DOHH2 (cell line): Measurements from ENCODE around the gene SUPT7L.

Source experiments
- H3F3A ChIP-seq: fragments of 200-600 bp; sonication (generic), shearing (Covaris generic); 2 replicates; pipeline ENCODE4 v1.6.0; 2016; ENCODE audit warnings: antibody characterized with exemption, mild to moderate bottlenecking; ENCODE audit not compliant: control insufficient read depth, insufficient read depth
- H3K27ac ChIP-seq: fragments of 200-600 bp; sonication (generic); 2 replicates; pipeline ENCODE4 v1.5.1; 2014; ENCODE audit warnings: low read depth, mild to moderate bottlenecking, low read length, moderate library complexity
- H3K27me3 ChIP-seq: fragments of 200-600 bp; sonication (generic); 2 replicates; pipeline ENCODE4 v1.6.1; 2014; ENCODE audit warnings: mild to moderate bottlenecking, low read length, mixed read lengths; ENCODE audit not compliant: control insufficient read depth
- H3K36me3 ChIP-seq: fragments of 200-600 bp; sonication (generic); 2 replicates; pipeline ENCODE4 v1.6.1; 2014; ENCODE audit warnings: mild to moderate bottlenecking, low read length, moderate library complexity, mixed read lengths; ENCODE audit not compliant: control insufficient read depth
- H3K4me1 ChIP-seq: fragments of 200-600 bp; sonication (generic); 2 replicates; pipeline ENCODE4 v1.6.1; 2014; ENCODE audit warnings: mild to moderate bottlenecking, low read length, mixed read lengths; ENCODE audit not compliant: control insufficient read depth
- H3K4me2 ChIP-seq: fragments of 200-600 bp; sonication (generic); 2 replicates; pipeline ENCODE4 v1.6.0; 2014; ENCODE audit warnings: mild to moderate bottlenecking, low read length, moderate library complexity
- H3K4me3 ChIP-seq: fragments of 200-600 bp; sonication (generic); 2 replicates; pipeline ENCODE4 v1.5.1; 2014; ENCODE audit warnings: mild to moderate bottlenecking, low read length, mixed read lengths
- H3K79me2 ChIP-seq: fragments of 200-600 bp; sonication (generic); 2 replicates; pipeline ENCODE4 v1.6.1; 2014; ENCODE audit warnings: mild to moderate bottlenecking, low read length, mixed read lengths; ENCODE audit not compliant: control insufficient read depth
- H3K9me2 ChIP-seq: fragments of 200-600 bp; sonication (generic); replicated peaks from 2 replicates; pipeline ENCODE4 v1.6.1; 2014; ENCODE audit warnings: mild to moderate bottlenecking, low read length, mixed read lengths; ENCODE audit not compliant: control insufficient read depth
- H3K9me3 ChIP-seq: fragments of 200-600 bp; sonication (generic); 2 replicates; pipeline ENCODE4 v1.6.1; 2014; ENCODE audit warnings: antibody characterized with exemption, low read length, mixed read lengths; ENCODE audit not compliant: control insufficient read depth, insufficient read depth
- H4K20me1 ChIP-seq: fragments of 200-600 bp; sonication (generic); 2 replicates; pipeline ENCODE4 v1.6.0; 2014; ENCODE audit warnings: low read depth, mild to moderate bottlenecking, antibody characterized with exemption, low read length, moderate library complexity; ENCODE audit not compliant: control insufficient read depth, insufficient read depth
- CTCF ChIP-seq: fragments of 200-600 bp; sonication (generic); IDR thresholded peaks from one replicate; pipeline ENCODE4 v1.5.1; 2014; ENCODE audit warnings: antibody characterized with exemption, mild to moderate bottlenecking, low read depth, low read length; ENCODE audit not compliant: poor library complexity, severe bottlenecking
- EZH2phosphoT487 ChIP-seq: fragments of 200-600 bp; sonication (generic); IDR thresholded peaks from 2 replicates; pipeline ENCODE4 v1.6.1; 2017; ENCODE audit warnings: borderline replicate concordance, mild to moderate bottlenecking, antibody characterized with exemption, low read length, moderate library complexity, mixed read lengths

SUPT7L gene

GRCh38 chr2:27702302-27702701 lies 38.9 kb upstream of the SUPT7L start:
- Histone ChIP-seq H3K36me3 (no peaks in the 10 kb centered on the region), H4K20me1 (no peaks in the 10 kb centered on the region), H3K9me3 (no peaks in the 10 kb centered on the region), H3F3A (no peaks in the 10 kb centered on the region), H3K4me1 (no peaks in the 10 kb centered on the region), H3K9me2 (no peaks in the 10 kb centered on the region), H3K4me2 (no peak overlapping the region), H3K27ac (no peak overlapping the region), H3K4me3 (no peak overlapping the region), H3K79me2 (no peaks in the 10 kb centered on the region), H3K27me3 (peaks cover 9% of the 10 kb centered on the region; the same call in 1 of the 2 replicates)
- TF ChIP-seq CTCF (no peak), EZH2phosphoT487 (no peak)

- Histone ChIP-seq H3K79me2 (no peaks in the 10 kb centered on the region), H3F3A (no peaks in the 10 kb centered on the region), H4K20me1 (no peaks in the 10 kb centered on the region), H3K36me3 (no peaks in the 10 kb centered on the region), H3K4me2 (no peak overlapping the region), H3K4me3 (no peak overlapping the region), H3K27me3 (peaks cover 9% of the 10 kb centered on the region; the same call in 1 of the 2 replicates), H3K4me1 (no peaks in the 10 kb centered on the region), H3K9me3 (no peaks in the 10 kb centered on the region), H3K9me2 (no peaks in the 10 kb centered on the region), H3K27ac (no peak overlapping the region)
- TF ChIP-seq EZH2phosphoT487 (no peak), CTCF (no peak)
Measured at GRCh38 chr2:27701676-27702075, 38.3 kb upstream of the SUPT7L start.

GRCh38 chr2:27697660-27698059 lies 34.2 kb upstream of the SUPT7L start:
- H3K9me3 ChIP-seq, result no peaks in the 10 kb centered on the region
- H3K27me3 ChIP-seq, result no peaks in the 10 kb centered on the region
- H3K36me3 ChIP-seq, result peaks cover 10% of the 10 kb centered on the region; the same call in 1 of the 2 replicates
- no peaks in the 10 kb centered on the region for H3K9me2 ChIP-seq
- H3K79me2 ChIP-seq, result no peaks in the 10 kb centered on the region
- TF ChIP-seq CTCF, result no peak
- no peak for TF ChIP-seq EZH2phosphoT487
- no peaks in the 10 kb centered on the region for H3F3A ChIP-seq
- H4K20me1 ChIP-seq, result no peaks in the 10 kb centered on the region
- H3K27ac ChIP-seq, result no peak overlapping the region
- H3K4me1 ChIP-seq, result no peaks in the 10 kb centered on the region
- no peak overlapping the region for H3K4me3 ChIP-seq
- no peak overlapping the region for H3K4me2 ChIP-seq

GRCh38 chr2:27690052-27690451 lies 26.6 kb upstream of the SUPT7L start:
- no peaks in the 10 kb centered on the region for H4K20me1 ChIP-seq
- no peaks in the 10 kb centered on the region for H3K4me1 ChIP-seq
- no peaks in the 10 kb centered on the region for H3K9me3 ChIP-seq
- H3K36me3 ChIP-seq, result peaks cover 25% of the 10 kb centered on the region
- no peaks in the 10 kb centered on the region for H3K27me3 ChIP-seq
- H3K9me2 ChIP-seq, result no peaks in the 10 kb centered on the region
- H3K4me3 ChIP-seq, result no peak overlapping the region
- no peaks in the 10 kb centered on the region for H3K79me2 ChIP-seq
- no peak overlapping the region for H3K4me2 ChIP-seq
- no peak for TF ChIP-seq EZH2phosphoT487
- TF ChIP-seq CTCF, result no peak
- H3F3A ChIP-seq, result no peaks in the 10 kb centered on the region
- no peak overlapping the region for H3K27ac ChIP-seq
